Hepatic stellate cell (primary cell): ENCODE measurements around the gene GSTA3.
"Not testable (repeated sequence)": the region's sequence is repeated elsewhere in the genome, so short reads cannot be mapped to it uniquely, and the experiment has no call there.

Experiments
- DNase-seq: peaks from one replicate; pipeline ENCODE4 v3.0.0; 2011; ENCODE audit warnings: low spot score

GSTA3 gene

DNA sequence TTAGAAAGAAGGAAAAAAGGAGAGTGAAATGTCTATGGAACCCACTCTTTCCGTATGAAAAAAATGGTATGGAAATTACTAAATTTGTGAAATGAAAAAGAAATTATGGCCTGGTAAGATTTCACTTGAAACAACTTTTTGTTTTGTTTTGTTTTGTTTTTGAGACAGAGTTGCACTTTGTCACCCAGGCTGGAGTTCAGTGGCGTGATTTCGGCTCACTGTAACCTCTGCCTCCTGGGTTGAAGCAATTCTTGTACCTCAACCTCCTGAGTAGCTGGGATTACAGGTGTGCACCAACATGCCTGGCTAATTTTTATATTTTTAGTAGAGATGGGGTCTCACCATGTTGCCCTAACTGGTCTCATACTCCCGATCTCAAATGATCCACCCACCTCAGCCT lies 51.1 kb downstream of the GSTA3 start:
- DNase-seq = no peak

DNA sequence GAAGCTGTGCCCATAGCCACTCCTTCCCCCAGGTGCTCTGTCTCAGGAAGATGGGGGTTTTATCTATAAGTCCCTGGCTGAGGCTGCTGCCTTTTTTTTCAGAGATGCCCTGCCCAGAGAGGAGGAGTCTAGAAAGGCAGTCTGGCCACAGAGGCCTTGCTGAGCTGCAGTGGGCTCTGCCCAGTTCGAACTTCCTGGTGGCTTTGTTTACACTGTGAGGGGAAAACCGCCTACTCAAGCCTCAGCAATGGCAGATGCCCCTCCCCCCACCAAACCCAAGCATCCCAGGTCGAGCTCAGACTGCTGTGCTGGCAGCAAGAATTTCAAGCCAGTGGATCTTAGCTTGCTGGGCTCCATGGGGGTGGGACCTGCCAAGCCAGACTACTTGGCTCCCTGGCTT lies 53.4 kb downstream of the GSTA3 start:
- DNase-seq = not testable (repeated sequence)

DNA sequence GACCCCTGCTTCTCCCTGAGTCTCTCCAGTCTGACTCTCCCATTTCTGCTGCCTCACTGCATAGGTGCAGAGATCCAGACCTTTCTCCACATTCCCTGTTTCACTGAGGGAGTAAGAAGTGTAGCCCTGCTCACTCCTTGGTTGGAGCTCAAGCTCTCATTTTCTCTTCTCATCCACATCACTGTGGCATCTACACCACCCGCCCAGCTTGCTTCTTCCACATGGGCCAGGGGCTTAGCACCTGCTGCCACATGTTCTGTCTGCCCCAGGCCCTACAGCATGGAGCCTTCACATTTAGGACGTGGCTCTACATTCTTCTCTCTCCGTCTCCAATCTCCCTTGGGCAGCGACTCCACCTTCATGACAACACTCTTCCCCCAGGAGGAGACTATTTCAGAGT lies 60.4 kb downstream of the GSTA3 start:
- no peak for DNase-seq
